ENCODE data around the gene FHIT.

The FHIT gene

DNA sequence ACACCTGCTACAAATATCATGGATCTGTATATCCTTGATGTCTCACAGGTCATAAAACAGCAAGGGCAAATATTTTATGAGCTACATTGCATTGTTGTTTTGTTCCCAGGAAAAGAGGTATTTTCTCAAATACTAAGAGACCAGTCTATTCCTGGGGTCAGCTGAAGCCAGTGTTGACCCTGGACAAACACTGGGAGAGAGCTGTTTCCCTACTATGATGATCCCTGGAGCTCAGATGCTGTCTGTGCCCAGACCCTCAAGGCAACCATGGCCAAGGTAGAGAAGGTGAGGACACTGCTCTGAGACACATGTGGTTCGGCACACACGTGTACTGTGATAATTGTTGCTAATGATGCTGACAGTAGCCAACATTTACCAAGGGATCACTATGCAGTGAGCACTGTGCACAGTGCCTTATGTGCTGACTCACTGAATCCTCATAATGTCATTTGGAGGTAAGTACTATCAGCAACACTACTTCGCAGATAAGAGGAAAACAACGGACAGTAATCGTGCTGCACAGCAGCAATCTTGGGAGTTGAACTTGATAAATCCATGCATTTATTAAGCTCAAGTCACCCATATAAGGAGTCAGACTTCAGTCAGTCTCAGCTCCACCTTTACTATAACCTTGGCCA, 943.6 kb downstream of the FHIT start:
- DNase-seq: no peak

DNA sequence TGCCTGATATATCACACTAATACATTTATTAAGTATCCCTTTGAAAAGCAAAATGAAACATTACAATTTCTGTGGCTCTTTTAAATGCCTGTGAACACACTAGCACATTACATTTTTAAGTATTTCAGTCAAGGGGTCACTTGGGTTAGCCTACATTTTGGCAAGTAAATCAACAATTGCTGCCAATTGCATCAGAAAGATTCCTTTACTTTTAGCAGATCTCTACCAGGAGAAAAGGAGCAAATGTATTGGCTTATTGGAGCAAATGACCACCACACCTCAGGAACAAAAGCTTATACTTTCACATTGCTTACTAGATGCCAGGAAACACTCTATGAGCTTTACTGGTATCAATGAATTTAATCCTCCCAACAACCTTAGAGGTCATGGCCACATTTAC, 947.1 kb downstream of the FHIT start:
- no peak for DNase-seq

DNA sequence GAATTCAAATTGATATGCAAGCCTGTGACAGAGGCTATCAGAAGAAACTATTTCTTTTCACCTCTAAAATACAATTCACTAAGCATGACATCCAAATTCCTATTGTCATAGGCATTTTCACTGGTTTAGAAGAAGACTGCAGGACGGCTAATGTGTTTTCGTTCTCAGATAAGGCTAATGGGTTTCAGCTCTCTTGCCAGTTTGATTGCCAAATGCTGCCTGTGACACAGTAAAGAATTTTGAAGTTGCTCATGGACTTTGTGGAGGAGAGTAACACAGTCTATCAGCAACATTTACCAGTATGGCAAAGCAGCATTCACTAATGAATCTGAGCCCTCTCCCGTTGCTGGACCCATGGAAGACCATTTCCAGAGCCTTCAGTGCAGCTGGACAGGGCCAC, 948.1 kb downstream of the FHIT start:
- DNase-seq: no peak

DNA sequence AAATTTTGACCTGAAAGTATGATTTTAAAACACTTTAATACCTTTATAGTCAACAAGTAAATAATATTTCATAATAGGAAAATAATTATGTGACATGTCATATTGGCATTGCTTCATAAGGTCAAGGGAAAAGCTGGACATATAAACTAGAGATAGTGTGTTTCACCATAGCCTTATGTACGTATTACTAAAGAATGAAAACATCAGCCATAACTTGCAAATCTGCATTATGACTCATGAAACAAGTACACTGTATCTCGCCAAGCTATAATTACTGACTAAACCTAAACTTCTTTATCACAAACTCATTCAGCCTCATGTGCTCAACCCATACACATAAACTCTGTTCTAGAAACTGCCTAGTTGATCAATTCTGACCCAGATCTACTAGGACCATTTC, 950.1 kb downstream of the FHIT start:
- DNase-seq: no peak

DNA sequence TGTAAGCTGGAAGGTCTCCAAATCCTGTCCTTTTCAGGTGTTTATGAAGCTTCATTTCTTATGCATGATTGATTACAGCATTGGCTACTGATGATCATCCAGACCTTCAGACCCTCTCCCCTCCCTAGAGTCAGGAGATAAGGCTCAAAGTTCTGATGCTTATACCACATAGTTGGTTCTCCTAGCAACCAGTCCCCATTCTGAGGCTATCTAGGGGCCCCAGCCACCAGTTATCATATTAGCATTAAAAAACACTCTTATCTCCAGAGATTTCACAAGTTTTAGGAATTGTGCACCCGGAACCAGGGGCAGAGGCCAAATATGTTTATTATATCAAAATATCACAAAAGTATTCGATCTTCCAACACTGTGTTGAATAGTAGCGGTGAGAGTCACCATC, 953.1 kb downstream of the FHIT start:
- no peak for DNase-seq

DNA sequence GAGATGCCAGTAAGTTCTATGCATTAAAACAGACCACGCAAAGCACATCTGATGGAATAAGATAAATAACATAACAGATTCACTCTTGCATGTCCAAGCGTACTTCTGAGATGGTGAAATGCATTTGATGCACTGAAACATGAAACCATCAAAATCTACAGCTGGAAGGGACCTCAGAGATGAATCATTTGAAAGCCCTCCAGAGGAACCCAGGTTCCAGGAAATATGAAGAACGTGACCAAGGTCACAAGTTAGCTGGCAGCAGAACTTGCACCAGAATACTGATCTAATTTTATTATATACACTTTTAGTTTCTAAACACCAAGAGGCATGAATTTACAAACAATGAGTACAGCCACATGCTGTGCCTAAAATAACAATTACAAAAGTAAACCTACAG, 957.1 kb downstream of the FHIT start:
- no peak for DNase-seq

DNA sequence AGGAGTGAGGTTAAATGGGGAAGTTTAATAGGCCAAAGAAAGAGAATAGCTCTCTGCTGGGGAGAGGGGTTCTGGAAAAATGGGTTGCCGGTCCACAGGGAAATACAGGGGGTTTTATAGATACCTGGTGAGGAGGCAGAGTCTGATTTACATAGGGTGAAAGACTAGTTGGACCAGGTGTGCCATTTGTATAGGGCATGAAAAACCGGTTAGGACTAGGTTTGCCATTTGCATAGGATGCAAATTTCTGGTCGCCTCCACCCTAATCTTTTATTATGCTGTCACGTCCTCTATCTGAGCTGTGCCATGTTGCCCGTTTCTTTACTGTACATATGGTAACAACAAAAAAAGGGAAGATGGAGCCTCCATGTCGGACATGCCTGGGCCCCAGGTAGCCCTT, 960.1 kb downstream of the FHIT start:
- DNase-seq: no peak

DNA sequence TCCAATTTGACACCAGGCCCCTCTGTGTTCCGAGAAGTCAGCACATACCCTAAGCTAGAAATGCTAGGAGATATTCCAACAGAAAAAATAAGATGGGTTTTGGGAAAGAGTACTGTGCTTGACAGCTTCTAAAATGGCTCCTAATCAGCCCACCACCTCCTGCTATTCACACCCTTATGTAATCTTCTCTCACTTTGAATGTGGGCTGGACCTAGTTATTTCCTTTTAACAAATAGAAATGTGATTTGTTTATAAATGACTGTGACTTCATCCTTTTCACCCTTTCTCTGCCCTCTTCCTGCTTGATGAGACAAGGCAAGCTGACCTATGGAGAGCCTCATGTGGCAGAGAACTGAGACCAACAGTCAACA, 961.1 kb downstream of the FHIT start:
- DNase-seq: no peak

DNA sequence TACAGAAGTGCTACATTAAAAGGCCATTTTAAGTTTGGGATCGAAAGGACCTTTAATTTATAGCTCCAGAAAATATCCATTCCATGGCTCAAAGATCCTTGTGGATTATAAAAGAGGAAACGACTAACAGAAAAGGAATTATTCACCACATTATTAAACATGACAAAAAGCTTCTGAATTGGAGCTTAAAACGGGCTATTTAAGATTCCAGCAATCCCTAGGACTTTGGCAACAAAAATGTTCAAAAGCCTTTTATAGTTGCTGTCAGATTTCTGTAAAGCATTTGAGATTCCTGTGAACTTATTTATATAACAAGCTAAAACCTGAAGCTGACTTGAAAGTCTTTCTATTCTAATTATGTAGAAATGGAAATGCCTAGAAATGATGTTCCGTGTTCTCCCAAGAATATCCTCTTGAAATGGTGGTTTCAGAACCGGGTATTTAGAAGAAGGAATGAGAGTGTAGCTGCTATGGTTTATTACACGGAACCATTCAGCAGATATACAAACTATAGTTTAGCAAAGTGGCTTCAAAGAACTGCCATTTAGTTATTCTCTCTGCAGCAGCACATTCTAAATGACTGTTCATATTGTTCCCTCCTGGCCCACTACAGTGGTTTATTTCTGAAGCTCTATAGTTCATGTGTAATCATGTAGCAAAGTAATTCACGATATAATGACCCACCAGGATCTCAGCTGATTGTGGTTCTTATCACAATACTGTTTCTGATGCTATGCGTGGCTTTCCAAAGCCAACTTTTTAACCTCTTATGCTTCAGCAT, 961.7 kb downstream of the FHIT start:
- no peak for DNase-seq

DNA sequence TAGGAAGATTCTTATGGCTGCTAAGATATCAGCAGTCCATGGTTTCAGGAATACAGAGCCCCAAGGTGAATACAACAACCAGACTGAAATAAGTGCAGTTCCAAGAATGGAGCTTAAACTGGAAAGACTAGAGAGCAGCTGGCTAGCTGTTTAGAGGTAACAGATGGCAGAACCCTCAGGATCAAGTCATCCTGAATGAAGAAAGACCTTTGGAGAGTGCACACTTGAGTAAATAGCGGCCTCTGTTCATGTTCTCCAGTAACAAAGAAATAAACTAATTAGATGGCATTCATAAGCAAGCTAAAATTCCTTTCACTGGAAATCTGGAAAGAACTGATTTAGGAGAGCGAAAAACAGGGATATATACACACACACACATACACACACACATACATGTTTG, 968.4 kb downstream of the FHIT start:
- DNase-seq: no peak

DNA sequence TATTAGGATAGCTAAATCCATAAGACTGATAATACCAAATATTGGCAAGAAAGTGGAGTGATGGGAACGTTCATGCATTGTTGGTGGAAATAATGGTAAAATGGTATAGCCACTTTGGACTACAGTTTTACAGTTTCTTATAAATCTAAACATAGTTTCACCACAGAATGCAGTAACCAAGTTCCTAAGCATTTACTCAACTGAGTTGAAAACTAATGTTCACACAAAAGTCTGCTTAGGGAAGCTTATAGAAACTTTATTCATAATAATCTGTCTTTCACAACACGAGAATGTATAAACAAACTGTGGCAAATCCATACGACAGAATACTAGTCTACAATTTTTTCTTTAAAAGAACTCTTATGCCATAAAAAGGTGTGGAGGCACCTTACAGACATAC, 969.3 kb downstream of the FHIT start:
- no peak for DNase-seq

DNA sequence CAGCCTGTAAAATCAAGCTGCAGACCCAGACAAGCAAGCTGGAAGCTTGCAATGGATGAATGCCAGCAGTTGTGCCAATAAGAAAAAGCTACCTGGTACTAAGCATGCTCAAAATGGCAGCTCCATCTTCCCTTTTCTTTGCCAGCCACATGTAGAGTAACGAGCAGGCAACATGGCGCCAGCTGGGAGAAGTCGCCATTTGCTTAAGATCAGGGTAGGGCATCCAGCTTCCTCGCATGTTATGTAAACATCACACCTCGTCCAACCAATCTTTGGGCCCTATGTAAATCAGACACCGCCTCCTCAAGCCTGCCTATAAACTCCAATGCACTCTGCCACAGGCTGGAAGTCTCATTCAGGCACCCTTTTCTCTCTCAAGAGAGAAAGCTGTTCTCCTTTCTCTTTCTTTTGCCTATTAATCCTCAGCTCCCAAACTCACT, 973.9 kb downstream of the FHIT start:
- no peak for DNase-seq

DNA sequence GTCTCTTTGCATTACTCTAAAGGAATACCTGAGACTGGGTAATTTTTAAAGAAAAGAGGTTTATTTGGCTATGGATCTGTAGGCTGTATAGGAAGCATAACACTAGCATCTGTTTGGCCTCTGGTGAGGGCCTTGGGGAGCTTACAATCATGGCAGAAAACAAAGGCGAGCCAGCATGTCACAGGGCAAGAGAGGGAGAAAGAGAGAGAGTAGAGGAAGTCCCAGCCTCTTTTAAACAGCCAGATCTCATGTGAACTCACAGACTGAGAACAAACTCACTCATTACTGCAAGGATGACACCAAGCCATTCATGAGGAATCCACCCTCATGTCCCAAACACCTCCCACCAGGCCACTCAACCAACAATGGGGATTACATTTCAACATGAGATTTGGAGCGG, 974.6 kb downstream of the FHIT start:
- no peak for DNase-seq

DNA sequence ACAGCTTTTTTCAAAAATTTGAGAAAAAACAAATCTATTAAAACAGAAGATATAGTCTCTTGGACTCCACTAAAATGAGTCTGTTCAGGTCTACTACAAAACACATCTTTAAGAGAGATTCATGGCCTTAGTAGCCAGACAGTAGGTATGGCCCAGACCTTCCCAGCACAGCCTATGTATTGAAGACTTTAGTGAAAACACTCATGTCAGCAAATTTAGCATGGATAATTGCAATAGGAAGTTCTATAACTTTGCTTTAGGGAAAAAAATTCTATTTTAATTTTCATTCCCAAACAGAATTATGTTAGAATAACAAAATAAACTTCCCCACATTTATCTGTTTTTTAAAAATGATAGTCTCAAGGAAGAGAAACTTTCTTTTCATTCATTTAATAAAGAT, 976.6 kb downstream of the FHIT start:
- DNase-seq: no peak

DNA sequence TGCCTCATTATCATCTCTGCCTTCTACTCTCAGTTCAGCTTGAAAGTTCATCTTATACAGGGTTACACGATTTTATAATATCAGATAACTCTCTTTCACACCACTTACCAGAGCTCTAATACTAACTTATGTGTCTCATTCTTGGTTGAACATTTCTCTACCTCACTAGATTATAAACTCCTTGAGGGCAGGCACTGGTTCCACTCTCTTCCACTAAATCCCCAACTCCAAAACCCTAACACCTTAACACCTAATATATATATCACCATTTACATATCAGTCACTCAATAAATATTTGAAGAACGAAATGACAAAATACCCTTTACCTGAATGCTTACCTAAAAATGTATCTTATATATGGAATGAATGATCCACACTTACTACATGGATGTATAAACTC, 977.2 kb downstream of the FHIT start:
- no peak for DNase-seq

DNA sequence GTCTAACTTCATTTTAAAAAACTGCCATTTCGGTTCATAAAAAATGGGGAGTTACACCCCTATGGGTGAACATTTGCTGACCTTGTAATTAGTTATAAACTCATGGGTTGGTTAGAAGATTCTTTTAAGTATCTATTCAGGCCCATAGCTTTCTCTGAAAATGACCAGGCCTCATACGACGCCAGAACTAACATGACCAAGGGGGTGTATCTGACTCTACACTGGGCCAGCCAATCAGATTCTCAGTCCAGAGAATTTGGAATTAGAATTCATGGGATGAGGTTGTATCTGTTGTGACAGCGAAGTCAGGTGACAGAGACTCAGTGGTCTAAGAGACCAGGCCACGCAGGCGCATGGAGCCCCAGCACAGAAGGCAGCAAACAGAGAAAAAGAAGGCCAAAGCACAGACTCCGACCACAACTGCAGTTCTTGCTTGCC, 981.4 kb downstream of the FHIT start:
- DNase-seq: no peak

DNA sequence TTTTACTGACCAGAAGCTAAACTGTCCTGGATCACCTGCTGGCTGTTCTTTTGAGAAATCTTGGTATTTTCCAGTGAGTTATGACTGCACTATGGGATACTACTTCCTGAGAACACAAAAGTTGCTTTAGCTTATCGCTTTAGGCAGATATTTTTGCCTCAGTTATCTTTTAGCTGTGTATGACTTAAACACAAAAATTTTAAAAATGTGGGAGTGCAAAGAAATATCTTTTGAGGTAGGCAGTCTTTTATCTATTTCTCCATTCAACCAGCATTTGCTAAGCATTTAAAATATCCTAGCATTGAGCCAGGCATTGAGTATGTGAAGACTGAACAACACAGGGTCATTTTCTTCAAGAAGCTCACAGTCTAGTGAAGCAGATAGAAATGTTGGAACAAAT, 981.9 kb downstream of the FHIT start:
- DNase-seq: no peak

DNA sequence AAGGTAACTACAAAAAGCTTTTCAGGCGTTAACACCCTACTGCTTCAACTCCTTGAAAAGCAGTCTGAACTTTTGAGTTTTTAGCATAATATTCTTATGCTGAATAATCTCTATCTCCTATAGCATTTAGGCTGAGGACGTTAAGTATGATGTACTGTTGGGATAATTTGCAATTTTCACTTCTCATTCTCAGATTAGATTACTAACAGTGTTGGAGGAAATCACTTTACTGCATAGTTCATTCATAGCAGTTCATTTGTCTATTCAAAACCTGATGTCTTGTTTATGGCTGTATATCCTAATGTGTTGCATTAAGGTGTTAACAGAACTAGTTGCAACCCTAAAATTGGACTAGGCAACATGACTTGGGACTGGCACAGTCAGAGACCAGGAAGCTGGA, 983.1 kb downstream of the FHIT start:
- DNase-seq: no peak

DNA sequence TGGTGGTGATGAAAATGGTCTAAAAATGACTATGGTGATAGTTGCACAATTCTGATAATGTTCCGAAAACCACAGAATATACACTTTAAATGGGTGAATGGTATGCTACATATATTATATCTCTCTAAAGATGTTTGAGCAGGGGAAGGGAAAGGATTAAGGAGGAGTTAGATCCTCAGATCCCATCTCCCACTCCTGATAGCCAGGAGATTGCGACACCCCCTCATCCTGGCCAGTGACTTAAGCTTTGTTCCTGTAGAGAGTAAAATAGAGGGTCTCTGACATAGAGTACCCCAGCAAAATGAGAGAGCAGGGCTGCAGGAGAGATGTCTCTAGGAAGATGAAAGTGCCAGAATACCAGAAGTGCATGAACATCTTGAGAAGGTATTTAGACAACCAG, 984.8 kb downstream of the FHIT start:
- no peak for DNase-seq

DNA sequence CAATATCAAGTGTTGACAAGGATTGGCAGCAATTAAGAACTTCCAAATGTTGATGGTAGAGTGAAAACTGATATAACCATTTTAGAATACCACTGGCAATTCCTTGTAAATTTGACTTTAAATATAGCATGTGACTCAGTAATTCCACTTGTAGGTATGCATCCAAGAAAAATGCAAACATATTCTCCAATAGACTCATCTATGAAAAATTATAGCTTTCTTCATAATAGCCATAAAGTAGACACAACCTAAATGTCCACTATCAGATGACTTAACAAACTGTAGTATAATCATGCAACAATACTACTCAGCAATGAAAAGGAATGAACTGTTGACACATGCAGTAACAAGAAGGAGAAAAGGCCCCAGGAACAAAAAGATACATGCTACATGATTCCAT, 988.1 kb downstream of the FHIT start:
- no peak for DNase-seq

DNA sequence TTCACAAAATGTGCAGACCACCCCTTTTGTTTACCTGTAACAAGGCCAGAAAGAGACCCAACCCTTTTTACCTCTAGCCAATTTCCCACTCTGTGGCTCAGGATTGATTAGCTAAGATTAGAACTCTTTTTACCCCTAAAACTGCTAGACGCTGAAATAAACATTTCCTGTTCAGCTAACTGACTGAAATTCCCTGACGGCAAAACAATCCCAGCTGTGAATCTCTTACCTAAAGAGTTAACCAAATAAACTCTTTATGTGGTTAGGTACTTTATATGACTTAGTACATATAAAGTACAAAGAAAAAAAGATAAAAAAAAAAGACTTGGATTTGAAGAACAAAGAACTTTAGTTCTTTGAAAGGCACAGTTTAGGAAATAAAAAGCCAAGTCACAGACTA, 988.7 kb downstream of the FHIT start:
- no peak for DNase-seq

DNA sequence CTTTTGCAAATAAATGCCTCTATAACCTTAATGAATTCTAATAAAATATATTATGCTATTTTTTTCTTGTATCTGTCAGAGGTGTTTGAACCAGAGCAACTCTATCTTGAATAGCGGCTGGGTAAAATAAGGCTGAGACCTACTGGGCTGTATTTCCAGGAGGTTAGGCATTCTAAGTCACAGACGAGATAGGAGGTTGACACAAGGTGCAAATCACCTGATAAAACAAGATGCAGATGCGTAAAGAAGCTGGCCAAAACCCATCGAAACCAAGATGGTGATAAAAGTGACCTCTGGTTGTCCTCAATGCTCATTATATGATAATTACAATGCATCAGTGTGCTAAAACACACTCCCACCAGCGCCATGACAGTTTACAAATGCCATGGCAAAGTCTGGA, 990.7 kb downstream of the FHIT start:
- DNase-seq: no peak

DNA sequence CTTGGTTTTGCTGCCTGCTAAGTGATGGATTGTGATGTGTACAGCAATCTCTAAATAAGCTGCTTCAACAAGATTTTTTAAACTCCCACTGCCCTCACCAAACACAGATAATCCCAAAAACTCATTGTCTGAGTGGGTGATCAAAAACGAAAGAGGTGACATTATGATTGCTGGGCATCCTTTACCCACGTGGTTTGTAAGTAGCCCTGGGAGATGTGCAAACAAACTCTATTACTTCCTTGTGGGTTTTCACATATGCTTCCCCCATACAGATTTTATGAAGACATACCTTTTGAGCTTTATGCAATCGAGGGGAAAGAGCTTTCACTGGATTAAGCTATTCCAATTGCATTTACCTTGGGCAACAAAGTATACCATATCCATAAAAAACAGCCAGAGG, 1000.4 kb downstream of the FHIT start:
- no peak for DNase-seq

DNA sequence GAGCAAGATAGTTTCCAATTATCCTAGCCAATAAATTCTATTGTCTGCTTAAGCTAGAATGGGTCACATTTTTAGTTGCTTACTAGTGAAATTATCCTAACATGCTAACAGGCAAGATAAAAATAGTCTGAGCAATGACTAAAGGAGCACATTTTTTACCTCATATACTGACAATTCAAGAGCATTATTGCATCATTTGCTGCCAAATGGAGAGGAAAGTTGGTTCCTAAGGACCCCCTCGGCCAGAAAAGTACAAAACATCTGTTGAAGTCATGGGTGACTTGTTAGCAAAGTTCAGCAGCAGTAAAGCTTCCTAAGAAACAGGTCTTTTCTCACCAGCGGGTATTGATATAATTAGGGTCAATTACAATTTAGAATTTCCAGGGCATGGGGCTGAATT, 1001.0 kb downstream of the FHIT start:
- no peak for DNase-seq

DNA sequence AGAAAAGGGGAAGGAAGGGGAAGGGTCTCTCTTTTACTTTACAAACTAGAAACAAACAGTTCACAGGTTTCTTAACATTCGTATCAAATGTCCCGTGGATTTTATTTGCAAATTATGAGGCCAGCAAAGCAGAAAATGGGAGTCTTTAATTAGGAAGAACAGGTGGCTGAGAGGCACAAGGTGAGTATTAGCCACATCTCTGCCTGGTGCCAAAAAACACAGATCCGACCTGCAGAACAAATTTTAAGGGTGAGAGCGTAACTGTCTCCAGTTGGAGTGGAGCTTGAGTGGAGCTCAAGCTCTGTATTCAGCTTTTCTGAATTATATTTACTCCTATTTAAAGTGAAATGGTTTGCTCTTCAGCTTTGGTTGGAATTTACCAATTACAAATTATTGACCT, 1004.9 kb downstream of the FHIT start:
- DNase-seq: no peak

Data from stimulated activated CD4-positive, alpha-beta T cell treated with anti-CD3 and anti-CD28 coated beads, Interleukin-4, amount 100 ng/mL, for 24 hours (primary cell).